ENCODE results near the gene KANK4. TPM values are rescaled to one million over a fixed set of nuclear protein-coding genes. Genes with fewer than 3 reads are reported as not detected.

KANK4 gene
- total RNA-seq, 1 experiment from 2014 or later = 1.7 TPM

- POLR2A ChIA-PET (ENCODE audit: unreplicated experiment) = no interaction called here
- TF ChIP-seq EZH2 (IDR thresholded peaks at IDR 0.05; ENCODE audit: low read depth) = no peak
- TF ChIP-seq, protein P1, sequence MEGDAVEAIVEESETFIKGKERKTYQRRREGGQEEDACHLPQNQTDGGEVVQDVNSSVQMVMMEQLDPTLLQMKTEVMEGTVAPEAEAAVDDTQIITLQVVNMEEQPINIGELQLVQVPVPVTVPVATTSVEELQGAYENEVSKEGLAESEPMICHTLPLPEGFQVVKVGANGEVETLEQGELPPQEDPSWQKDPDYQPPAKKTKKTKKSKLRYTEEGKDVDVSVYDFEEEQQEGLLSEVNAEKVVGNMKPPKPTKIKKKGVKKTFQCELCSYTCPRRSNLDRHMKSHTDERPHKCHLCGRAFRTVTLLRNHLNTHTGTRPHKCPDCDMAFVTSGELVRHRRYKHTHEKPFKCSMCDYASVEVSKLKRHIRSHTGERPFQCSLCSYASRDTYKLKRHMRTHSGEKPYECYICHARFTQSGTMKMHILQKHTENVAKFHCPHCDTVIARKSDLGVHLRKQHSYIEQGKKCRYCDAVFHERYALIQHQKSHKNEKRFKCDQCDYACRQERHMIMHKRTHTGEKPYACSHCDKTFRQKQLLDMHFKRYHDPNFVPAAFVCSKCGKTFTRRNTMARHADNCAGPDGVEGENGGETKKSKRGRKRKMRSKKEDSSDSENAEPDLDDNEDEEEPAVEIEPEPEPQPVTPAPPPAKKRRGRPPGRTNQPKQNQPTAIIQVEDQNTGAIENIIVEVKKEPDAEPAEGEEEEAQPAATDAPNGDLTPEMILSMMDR (conservative IDR thresholded peaks at IDR 0.05) = no peak
- Histone ChIP-seq H3K27ac (no peak overlapping the region), H2AFZ (no peak overlapping the region), H3F3A (ENCODE audit: insufficient read depth, low read depth) (no peaks in the 10 kb centered on the region), H3K27me3 (ENCODE audit: insufficient read depth, low read depth) (no peaks in the 10 kb centered on the region), H3K9me3 (ENCODE audit: insufficient read depth, low read depth) (no peaks in the 10 kb centered on the region), H3K4me3 (no peak overlapping the region), H4K20me1 (ENCODE audit: insufficient read depth) (no peaks in the 10 kb centered on the region), H3K4me1 (replicated peaks; ENCODE audit: insufficient read depth) (no peaks in the 10 kb centered on the region), H3K4me2 (no peak overlapping the region), H3K79me2 (ENCODE audit: low read depth) (no peaks in the 10 kb centered on the region), H3K36me3 (ENCODE audit: low read depth) (no peaks in the 10 kb centered on the region), H3K9me2 (ENCODE audit: insufficient read depth) (no peaks in the 10 kb centered on the region)
- BruUV-seq (replicated peaks) = no TSS peak
- DNase-seq = no peak
- intact Hi-C loops (cut with micrococcal nuclease; ENCODE audit: unreplicated experiment) = no loop called here
- CTCF ChIA-PET = no interaction called here
Measured at GRCh38 chr1:62341089-62341488, 21.9 kb upstream of the KANK4 start.

- no peaks in the 10 kb centered on the region for H3K9me3 ChIP-seq (ENCODE audit: insufficient read depth, low read depth)
- H3K9me2 ChIP-seq (ENCODE audit: insufficient read depth) = no peaks in the 10 kb centered on the region
- POLR2A ChIA-PET (ENCODE audit: unreplicated experiment) = no interaction called here
- no TSS peak for BruUV-seq (replicated peaks)
- no peaks in the 10 kb centered on the region for H3K79me2 ChIP-seq (ENCODE audit: low read depth)
- H4K20me1 ChIP-seq (ENCODE audit: insufficient read depth) = no peaks in the 10 kb centered on the region
- H3K36me3 ChIP-seq (ENCODE audit: low read depth) = no peaks in the 10 kb centered on the region
- no peak overlapping the region for H3K4me2 ChIP-seq
- intact Hi-C loops (cut with micrococcal nuclease; ENCODE audit: unreplicated experiment) = no loop called here
- no peaks in the 10 kb centered on the region for H3K27me3 ChIP-seq (ENCODE audit: insufficient read depth, low read depth)
- TF ChIP-seq, protein P1 (conservative IDR thresholded peaks at IDR 0.05) = no peak
- no peak for TF ChIP-seq EZH2 (IDR thresholded peaks at IDR 0.05; ENCODE audit: low read depth)
- H2AFZ ChIP-seq = no peak overlapping the region
- H3K4me3 ChIP-seq = no peak overlapping the region
- H3K4me1 ChIP-seq (replicated peaks; ENCODE audit: insufficient read depth) = no peaks in the 10 kb centered on the region
- CTCF ChIA-PET = no interaction called here
- H3F3A ChIP-seq (ENCODE audit: insufficient read depth, low read depth) = no peaks in the 10 kb centered on the region
- no peak for DNase-seq
- H3K27ac ChIP-seq = no peak overlapping the region
Measured at GRCh38 chr1:62337706-62338631, 18.7 kb upstream of the KANK4 start.

DNA sequence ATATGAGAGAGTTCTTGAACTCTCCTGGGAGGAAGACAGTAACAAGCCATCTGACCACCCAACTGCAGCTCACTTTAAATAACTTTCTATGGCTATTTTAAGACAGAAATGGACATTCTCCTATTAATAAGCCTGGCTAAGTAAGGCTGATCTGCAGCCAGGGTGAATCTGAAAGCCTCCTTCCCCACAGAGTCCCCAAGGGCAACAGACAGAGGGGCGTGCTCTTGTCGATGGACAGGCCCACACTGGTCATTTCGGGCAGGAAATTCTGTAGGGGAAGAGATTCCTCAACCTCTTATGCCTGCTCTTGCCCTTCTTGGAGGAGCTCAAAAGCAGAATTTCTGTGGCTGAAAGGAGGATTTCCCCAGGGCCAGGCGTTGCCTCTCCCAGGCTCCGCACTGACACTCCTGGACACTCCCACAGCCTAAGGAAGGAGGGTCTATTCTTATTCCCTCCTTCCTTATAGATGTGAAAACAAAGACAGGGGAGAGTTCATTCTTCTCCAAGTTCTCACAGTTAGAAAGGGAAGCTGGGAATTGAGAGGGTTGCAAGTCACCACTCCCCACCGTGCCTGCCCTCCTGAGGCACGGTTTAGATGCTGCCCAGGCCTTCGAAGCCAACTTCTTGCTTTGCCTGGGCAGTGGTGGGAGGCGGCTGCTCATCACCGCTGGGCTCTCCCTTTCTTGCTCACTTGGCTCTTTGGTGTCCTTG, 17.9 kb upstream of the KANK4 start:
- H2AFZ ChIP-seq = no peak overlapping the region
- no peak overlapping the region for H3K4me3 ChIP-seq
- no peak overlapping the region for H3K4me2 ChIP-seq
- H3K27ac ChIP-seq = no peak overlapping the region
- ChIA-PET POLR2A (ENCODE audit: unreplicated experiment) (interaction anchor here (0.5 kb wide), 1 partner anchor 17 kb away, joined by 8 read pairs; no protein-coding TSS in a partner anchor), CTCF (interaction anchor here (0.7 kb wide), 1 partner anchor 183 kb away, joined by 3 read pairs; no protein-coding TSS in a partner anchor)
- H3K4me1 ChIP-seq (replicated peaks; ENCODE audit: insufficient read depth) = no peaks in the 10 kb centered on the region
- no peak for DNase-seq
- H4K20me1 ChIP-seq (ENCODE audit: insufficient read depth) = no peaks in the 10 kb centered on the region
- H3K36me3 ChIP-seq (ENCODE audit: low read depth) = no peaks in the 10 kb centered on the region
- H3K9me2 ChIP-seq (ENCODE audit: insufficient read depth) = no peaks in the 10 kb centered on the region
- H3K9me3 ChIP-seq (ENCODE audit: insufficient read depth, low read depth) = no peaks in the 10 kb centered on the region
- no peaks in the 10 kb centered on the region for H3K79me2 ChIP-seq (ENCODE audit: low read depth)
- no TSS peak for BruUV-seq (replicated peaks)
- H3K27me3 ChIP-seq (ENCODE audit: insufficient read depth, low read depth) = no peaks in the 10 kb centered on the region
- no peak for TF ChIP-seq EZH2 (IDR thresholded peaks at IDR 0.05; ENCODE audit: low read depth)
- TF ChIP-seq, protein P1 (conservative IDR thresholded peaks at IDR 0.05) = no peak
- no peaks in the 10 kb centered on the region for H3F3A ChIP-seq (ENCODE audit: insufficient read depth, low read depth)
- intact Hi-C loops (cut with micrococcal nuclease; ENCODE audit: unreplicated experiment) = no loop called here
